WERI-Rb-1 (cell line): ENCODE measurements around the gene CSNK1G2.

Experiments
- DNase-seq: peaks from one replicate; pipeline ENCODE4 v3.0.0-alpha.2; 2020
- H3K27ac ChIP-seq: fragments of 250-450 bp; sonication (Bioruptor Pico); 2 replicates; pipeline ENCODE4 v1.5.1; 2020; ENCODE audit warnings: mild to moderate bottlenecking, moderate library complexity
- H3K27me3 ChIP-seq: fragments of 250-450 bp; sonication (Bioruptor Pico); 2 replicates; pipeline ENCODE4 v1.5.1; 2021; ENCODE audit warnings: mild to moderate bottlenecking, low read depth, moderate library complexity; ENCODE audit not compliant: insufficient read depth, severe bottlenecking
- H3K36me3 ChIP-seq: fragments of 250-450 bp; sonication (Bioruptor Pico); 2 replicates; pipeline ENCODE4 v1.5.1; 2020; ENCODE audit warnings: mild to moderate bottlenecking, moderate library complexity
- H3K4me3 ChIP-seq: 2 replicates; pipeline ENCODE4 v1.5.1; 2011; ENCODE audit warnings: low read depth, mild to moderate bottlenecking, control low read depth, low read length
- H3K9me3 ChIP-seq: fragments of 250-450 bp; sonication (Bioruptor Pico); 2 replicates; pipeline ENCODE4 v1.5.1; 2021; ENCODE audit warnings: mild to moderate bottlenecking, moderate library complexity; ENCODE audit not compliant: severe bottlenecking
- CTCF ChIP-seq: IDR thresholded peaks from 2 replicates; pipeline ENCODE4 v1.5.1; 2011; ENCODE audit warnings: low read depth, mild to moderate bottlenecking, control low read depth, inconsistent platforms, low read length

The CSNK1G2 gene

GRCh38 chr19:1909761-1910080 is 31.3 kb upstream of the CSNK1G2 start:
- no peak for DNase-seq
- Histone ChIP-seq H3K4me3 (no peak overlapping the region), H3K36me3 (peaks cover 61% of the 10 kb centered on the region), H3K27me3 (no peaks in the 10 kb centered on the region), H3K9me3 (peaks cover 3% of the 10 kb centered on the region), H3K27ac (no peak overlapping the region)
- no peak for TF ChIP-seq CTCF

GRCh38 chr19:1910177-1910576 is 30.8 kb upstream of the CSNK1G2 start:
- no peak for DNase-seq
- H3K27me3 ChIP-seq, result no peaks in the 10 kb centered on the region
- no peak overlapping the region for H3K27ac ChIP-seq
- H3K4me3 ChIP-seq, result no peak overlapping the region
- no peak for TF ChIP-seq CTCF
- peaks cover 64% of the 10 kb centered on the region for H3K36me3 ChIP-seq
- H3K9me3 ChIP-seq, result peaks cover 3% of the 10 kb centered on the region

- Histone ChIP-seq H3K36me3 (peaks cover 60% of the 10 kb centered on the region), H3K9me3 (peaks cover 3% of the 10 kb centered on the region), H3K27ac (no peak overlapping the region), H3K27me3 (no peaks in the 10 kb centered on the region), H3K4me3 (no peak overlapping the region)
- DNase-seq, result no peak
- TF ChIP-seq CTCF, result no peak
Measured at GRCh38 chr19:1911098-1911497, 29.9 kb upstream of the CSNK1G2 start.

GRCh38 chr19:1911995-1912394 is 29.0 kb upstream of the CSNK1G2 start:
- H3K36me3 ChIP-seq, result peaks cover 54% of the 10 kb centered on the region
- no peaks in the 10 kb centered on the region for H3K27me3 ChIP-seq
- H3K27ac ChIP-seq, result no peak overlapping the region
- no peak for TF ChIP-seq CTCF
- no peak for DNase-seq
- peaks cover 3% of the 10 kb centered on the region for H3K9me3 ChIP-seq
- H3K4me3 ChIP-seq, result no peak overlapping the region

- DNase-seq, result no peak
- no peak overlapping the region for H3K4me3 ChIP-seq
Measured at GRCh38 chr19:1912760-1913505, 28.0 kb upstream of the CSNK1G2 start.

More at GRCh38 chr19:1912760-1913505, 28.0 kb upstream of the CSNK1G2 start:
- Histone ChIP-seq H3K9me3 (peaks cover 3% of the 10 kb centered on the region), H3K27ac (no peak overlapping the region), H3K36me3 (peaks cover 58% of the 10 kb centered on the region), H3K27me3 (no peaks in the 10 kb centered on the region)
- no peak for TF ChIP-seq CTCF
